ENCODE measurements around the gene CDH13.

- TF ChIP-seq CTCF (IDR thresholded peaks at IDR 0.05; ENCODE audit: low read depth, low read length, poor library complexity, severe bottlenecking) = no peak
- TF ChIP-seq EZH2phosphoT487 (IDR thresholded peaks at IDR 0.05; ENCODE audit: borderline replicate concordance, low read length) = no peak
These were observed 509.6 kb downstream of the CDH13 start for GRCh38 chr16:83136419-83136818.

Measured in DOHH2 (cell line).